ENCODE results near the gene CRISP3. TPM values are rescaled to one million over a fixed set of nuclear protein-coding genes. Genes with fewer than 3 reads are reported as not detected.
"Not testable (repeated sequence)": the region's sequence is repeated elsewhere in the genome, so short reads cannot be mapped to it uniquely, and the experiment has no call there.

Gene CRISP3
- total and polyA plus RNA-seq, 2 of the 4 experiments (the other 2 are of a cell fraction): not detected

DNA sequence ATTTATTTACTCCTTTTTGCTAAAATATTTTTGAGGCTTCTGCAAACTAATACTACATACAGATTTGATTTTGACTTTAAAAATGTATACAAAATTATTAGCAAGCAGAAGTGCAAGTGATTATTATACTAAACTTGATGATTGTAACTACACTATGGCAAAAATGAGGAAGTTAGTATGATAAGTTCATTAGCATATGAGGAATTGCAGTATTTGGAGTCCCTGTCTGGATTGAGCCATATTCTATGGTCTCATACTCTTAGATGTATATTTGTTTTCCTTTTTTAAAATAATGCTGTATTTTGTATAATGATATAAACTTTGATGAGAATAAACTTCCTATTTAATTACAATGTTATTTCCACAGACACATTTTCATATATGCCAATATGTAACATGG, 13.9 kb downstream of the CRISP3 start:
- ATAC-seq (ENCODE audit: low read depth) (no peak), DNase-seq (no peak)
- Histone ChIP-seq H2BK5ac (ENCODE audit: low read depth, low read length, poor library complexity, severe bottlenecking) (no peak overlapping the region), H3K4ac (ENCODE audit: low read depth, low read length) (no peak overlapping the region), H3K23ac (ENCODE audit: low read depth, low read length) (no peak overlapping the region), H4K8ac (ENCODE audit: low read depth in 2 of 2, low read length in 2 of 2) (no peak overlapping the region), H2BK15ac (ENCODE audit: low read depth, low read length) (no peak overlapping the region), H3K27ac (ENCODE audit: insufficient read depth, low read length) (no peak overlapping the region), H3K79me1 (ENCODE audit: low read depth in 1 of 2, low read length in 2 of 2) (no peaks in the 10 kb centered on the region), H4K91ac (ENCODE audit: insufficient read depth, low read depth, low read length) (no peak overlapping the region), H4K20me1 (ENCODE audit: insufficient read depth, low read length) (no peaks in the 10 kb centered on the region), H3K4me2 (ENCODE audit: low read depth, low read length) (no peak overlapping the region), H3K4me1 (ENCODE audit: control insufficient read depth, insufficient read depth, low read length) (no peaks in the 10 kb centered on the region), H3K9ac (ENCODE audit: low read depth, low read length) (no peak overlapping the region), H3K4me3 (ENCODE audit: insufficient read depth, low read depth, low read length) (no peak overlapping the region), H3K9me3 (ENCODE audit: control insufficient read depth, insufficient read depth, low read length) (no peaks in the 10 kb centered on the region), H3K56ac (ENCODE audit: extremely low read depth, insufficient read depth, low read length) (no peak overlapping the region), H2AK9ac (replicated peaks; ENCODE audit: low read depth, low read length, poor library complexity) (no peak overlapping the region), H2BK20ac (ENCODE audit: low read depth, low read length) (no peak overlapping the region), H3K27me3 (ENCODE audit: control insufficient read depth, insufficient read depth, low read length) (no peaks in the 10 kb centered on the region), H2AK5ac (ENCODE audit: low read depth, low read length) (no peak overlapping the region), H3K36me3 (ENCODE audit: control insufficient read depth, insufficient read depth, low read length) (no peaks in the 10 kb centered on the region), H2BK120ac (ENCODE audit: low read depth, low read length) (no peak overlapping the region), H3K14ac (replicated peaks; ENCODE audit: low read depth, low read length) (no peak overlapping the region), H4K5ac (ENCODE audit: low read depth, low read length) (no peak overlapping the region), H2AFZ (replicated peaks; ENCODE audit: low read length, poor library complexity) (no peak overlapping the region), H3K18ac (ENCODE audit: low read depth, low read length) (no peak overlapping the region), H3K9me1 (ENCODE audit: insufficient read depth, low read length) (no peaks in the 10 kb centered on the region)
- intact Hi-C loops (cut with micrococcal nuclease) (no loop called here), dilution Hi-C loops (cut with HindIII; ENCODE audit: low sequenced_read_pairs, unreplicated experiment) (no loop called here), in situ Hi-C loops (cut with MboI; ENCODE audit: low sequenced_read_pairs) (no loop called here)
- BruUV-seq (replicated peaks): no TSS peak
- POLR2A ChIA-PET (ENCODE audit: unreplicated experiment): no interaction called here
- TF ChIP-seq RFX5 (IDR thresholded peaks at IDR 0.05; ENCODE audit: low read depth, low read length) (no peak), CHD1 (IDR thresholded peaks at IDR 0.05; ENCODE audit: low read depth, low read length) (no peak), POLR2A (IDR thresholded peaks at IDR 0.05; ENCODE audit: low read depth, low read length) (no peak), RCOR1 (IDR thresholded peaks at IDR 0.05; ENCODE audit: insufficient replicate concordance, low read length) (no peak), MAFK (IDR thresholded peaks at IDR 0.05; ENCODE audit: low read depth, low read length) (no peak), SMC3 (IDR thresholded peaks at IDR 0.05; ENCODE audit: low read depth, low read length) (no peak)
- CTCF ChIA-PET: no interaction called here

GRCh38 chr6:49723917-49724316, 20.3 kb downstream of the CRISP3 start:
- H4K5ac ChIP-seq (ENCODE audit: low read depth, low read length); H4K91ac ChIP-seq (ENCODE audit: insufficient read depth, low read depth, low read length); H3K27me3 ChIP-seq (ENCODE audit: control insufficient read depth, insufficient read depth, low read length); H4K8ac ChIP-seq (ENCODE audit: low read depth in 2 of 2, low read length in 2 of 2); H2AFZ ChIP-seq (replicated peaks; ENCODE audit: low read length, poor library complexity); BruUV-seq (replicated peaks); H3K27ac ChIP-seq (ENCODE audit: insufficient read depth, low read length); POLR2A ChIA-PET (ENCODE audit: unreplicated experiment); H3K9ac ChIP-seq (ENCODE audit: low read depth, low read length); H3K14ac ChIP-seq (replicated peaks; ENCODE audit: low read depth, low read length); H3K23ac ChIP-seq (ENCODE audit: low read depth, low read length); H3K18ac ChIP-seq (ENCODE audit: low read depth, low read length); CTCF ChIA-PET; DNase-seq; H3K4ac ChIP-seq (ENCODE audit: low read depth, low read length); H2BK5ac ChIP-seq (ENCODE audit: low read depth, low read length, poor library complexity, severe bottlenecking); H3K4me1 ChIP-seq (ENCODE audit: control insufficient read depth, insufficient read depth, low read length); H2BK120ac ChIP-seq (ENCODE audit: low read depth, low read length); H3K56ac ChIP-seq (ENCODE audit: extremely low read depth, insufficient read depth, low read length); H3K9me1 ChIP-seq (ENCODE audit: insufficient read depth, low read length); H4K20me1 ChIP-seq (ENCODE audit: insufficient read depth, low read length); H3K4me2 ChIP-seq (ENCODE audit: low read depth, low read length); dilution Hi-C loops (cut with HindIII; ENCODE audit: low sequenced_read_pairs, unreplicated experiment); H2BK20ac ChIP-seq (ENCODE audit: low read depth, low read length); H2AK5ac ChIP-seq (ENCODE audit: low read depth, low read length); H2AK9ac ChIP-seq (replicated peaks; ENCODE audit: low read depth, low read length, poor library complexity); H3K79me1 ChIP-seq (ENCODE audit: low read depth in 1 of 2, low read length in 2 of 2); H2BK15ac ChIP-seq (ENCODE audit: low read depth, low read length); H3K9me3 ChIP-seq (ENCODE audit: control insufficient read depth, insufficient read depth, low read length); H3K36me3 ChIP-seq (ENCODE audit: control insufficient read depth, insufficient read depth, low read length); intact Hi-C loops (cut with micrococcal nuclease); H3K4me3 ChIP-seq (ENCODE audit: insufficient read depth, low read depth, low read length); ATAC-seq (ENCODE audit: low read depth); in situ Hi-C loops (cut with MboI; ENCODE audit: low sequenced_read_pairs): not testable (repeated sequence)
- WGBS, 2 experiments (ENCODE audit: extremely low coverage in 2 of 2, insufficient read length in 1 of 2): no CpG with 5 or more reads among the region's 4 CpGs

Measured in IMR-90 (cell line).